ENCODE measurements around the gene RRP7A. TPM values are rescaled to one million over a fixed set of nuclear protein-coding genes. Genes with fewer than 3 reads are reported as not detected.

Gene RRP7A
- total RNA-seq, 2 donors from 2014 or later: 63.8 to 98.0 TPM

DNA sequence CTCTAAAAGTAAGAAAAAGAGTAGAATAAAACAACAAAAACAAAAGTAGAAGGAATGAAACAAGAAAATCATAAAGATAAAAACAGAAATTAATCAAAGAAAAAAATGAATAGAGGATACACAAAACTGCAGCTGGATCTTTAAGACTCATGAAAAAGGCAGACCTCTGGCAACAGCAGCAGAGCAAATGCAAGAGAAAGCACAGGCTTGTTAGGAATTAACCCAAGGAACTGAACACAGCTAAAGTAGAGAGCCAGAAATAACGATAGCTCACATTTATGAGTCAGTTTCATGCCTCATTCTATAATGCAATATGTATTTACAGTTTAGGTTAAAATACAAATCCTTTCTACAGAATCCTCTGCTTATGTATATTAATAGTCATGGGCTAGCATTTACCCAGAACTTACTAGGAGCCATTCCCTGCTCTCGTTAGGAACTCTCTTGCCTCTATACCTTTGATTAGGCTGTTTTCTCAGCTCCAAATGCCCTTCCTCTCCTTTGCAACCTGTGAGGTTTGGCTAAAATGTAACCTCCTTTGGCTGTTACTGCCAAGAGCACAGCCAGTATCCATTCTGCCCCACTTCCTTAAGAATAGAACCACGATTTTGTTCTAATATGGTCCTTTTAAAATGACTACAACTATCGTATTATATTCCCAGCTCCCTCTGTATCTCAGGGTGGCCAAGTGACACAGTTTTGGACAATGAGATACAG lies 49.1 kb downstream of the RRP7A start:
- DNase-seq: no peak
- TF ChIP-seq, protein P1, sequence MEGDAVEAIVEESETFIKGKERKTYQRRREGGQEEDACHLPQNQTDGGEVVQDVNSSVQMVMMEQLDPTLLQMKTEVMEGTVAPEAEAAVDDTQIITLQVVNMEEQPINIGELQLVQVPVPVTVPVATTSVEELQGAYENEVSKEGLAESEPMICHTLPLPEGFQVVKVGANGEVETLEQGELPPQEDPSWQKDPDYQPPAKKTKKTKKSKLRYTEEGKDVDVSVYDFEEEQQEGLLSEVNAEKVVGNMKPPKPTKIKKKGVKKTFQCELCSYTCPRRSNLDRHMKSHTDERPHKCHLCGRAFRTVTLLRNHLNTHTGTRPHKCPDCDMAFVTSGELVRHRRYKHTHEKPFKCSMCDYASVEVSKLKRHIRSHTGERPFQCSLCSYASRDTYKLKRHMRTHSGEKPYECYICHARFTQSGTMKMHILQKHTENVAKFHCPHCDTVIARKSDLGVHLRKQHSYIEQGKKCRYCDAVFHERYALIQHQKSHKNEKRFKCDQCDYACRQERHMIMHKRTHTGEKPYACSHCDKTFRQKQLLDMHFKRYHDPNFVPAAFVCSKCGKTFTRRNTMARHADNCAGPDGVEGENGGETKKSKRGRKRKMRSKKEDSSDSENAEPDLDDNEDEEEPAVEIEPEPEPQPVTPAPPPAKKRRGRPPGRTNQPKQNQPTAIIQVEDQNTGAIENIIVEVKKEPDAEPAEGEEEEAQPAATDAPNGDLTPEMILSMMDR (conservative IDR thresholded peaks at IDR 0.05): no peak
- Histone ChIP-seq H3K9ac (ENCODE audit: extremely low read depth, low read length, poor library complexity, severe bottlenecking) (no peak overlapping the region), H3K9me3 (ENCODE audit: control insufficient read depth, low read length) (no peaks in the 10 kb centered on the region), H3K4me3 (ENCODE audit: low read length) (no peak overlapping the region), H3K4me1 (ENCODE audit: control insufficient read depth, insufficient read depth, low read length) (no peaks in the 10 kb centered on the region), H3K27me3 (ENCODE audit: control insufficient read depth, insufficient read depth, low read length, poor library complexity, severe bottlenecking) (no peaks in the 10 kb centered on the region), H3K27ac (ENCODE audit: low read depth, low read length) (no peak overlapping the region), H3K36me3 (ENCODE audit: control insufficient read depth, insufficient read depth, low read length) (no peaks in the 10 kb centered on the region)
- Mint-ChIP-seq H3K36me3 (ENCODE audit: low read depth) (no peaks in the 10 kb centered on the region), H3K4me3 (no peak overlapping the region), H3K27ac (no peak overlapping the region), H3K9me3 (no peaks in the 10 kb centered on the region), H3K4me1 (no peaks in the 10 kb centered on the region), H3K27me3 (ENCODE audit: insufficient read depth) (peaks cover 21% of the 10 kb centered on the region)
- 92 to 97% methylated on average over 3 to 4 of the region's 4 CpGs for WGBS, 2 experiments (ENCODE audit: insufficient coverage in 1 of 2, insufficient read length in 1 of 2)

DNA sequence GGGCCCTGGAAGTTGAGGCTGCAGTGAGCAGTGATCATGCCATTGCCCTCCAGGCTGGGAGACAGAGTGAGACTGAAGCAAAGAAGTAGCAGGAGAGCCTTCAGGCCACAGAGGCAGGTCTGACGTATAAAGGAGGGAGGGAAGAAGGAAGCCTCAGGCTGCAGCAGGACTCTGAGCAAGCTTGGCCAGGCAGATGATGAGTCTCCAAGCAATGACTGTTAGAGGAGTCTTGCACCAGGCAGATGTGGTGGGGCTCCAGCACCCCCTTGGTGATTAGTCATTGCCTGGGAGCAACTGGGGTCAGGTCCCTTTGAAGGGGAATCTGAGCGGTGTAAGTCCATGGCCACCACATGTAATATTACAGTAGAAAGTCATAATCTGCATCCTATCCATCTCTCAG lies 50.8 kb downstream of the RRP7A start:
- Histone ChIP-seq H3K4me3 (ENCODE audit: low read length) (no peak overlapping the region), H3K9ac (ENCODE audit: extremely low read depth, low read length, poor library complexity, severe bottlenecking) (no peak overlapping the region), H3K27ac (ENCODE audit: low read depth, low read length) (no peak overlapping the region), H3K27me3 (ENCODE audit: control insufficient read depth, insufficient read depth, low read length, poor library complexity, severe bottlenecking) (no peaks in the 10 kb centered on the region), H3K36me3 (ENCODE audit: control insufficient read depth, insufficient read depth, low read length) (no peaks in the 10 kb centered on the region), H3K9me3 (ENCODE audit: control insufficient read depth, low read length) (no peaks in the 10 kb centered on the region), H3K4me1 (ENCODE audit: control insufficient read depth, insufficient read depth, low read length) (no peaks in the 10 kb centered on the region)
- no peak for DNase-seq
- Mint-ChIP-seq H3K4me1 (no peaks in the 10 kb centered on the region), H3K4me3 (no peak overlapping the region), H3K27me3 (ENCODE audit: insufficient read depth) (peaks cover 22% of the 10 kb centered on the region), H3K9me3 (no peaks in the 10 kb centered on the region), H3K27ac (no peak overlapping the region), H3K36me3 (ENCODE audit: low read depth) (no peaks in the 10 kb centered on the region)
- WGBS, 2 experiments (ENCODE audit: insufficient coverage in 1 of 2, insufficient read length in 1 of 2): 96 to 100% methylated on average over 1 to 2 of the region's 2 CpGs
- TF ChIP-seq, protein P1 (conservative IDR thresholded peaks at IDR 0.05): no peak

DNA sequence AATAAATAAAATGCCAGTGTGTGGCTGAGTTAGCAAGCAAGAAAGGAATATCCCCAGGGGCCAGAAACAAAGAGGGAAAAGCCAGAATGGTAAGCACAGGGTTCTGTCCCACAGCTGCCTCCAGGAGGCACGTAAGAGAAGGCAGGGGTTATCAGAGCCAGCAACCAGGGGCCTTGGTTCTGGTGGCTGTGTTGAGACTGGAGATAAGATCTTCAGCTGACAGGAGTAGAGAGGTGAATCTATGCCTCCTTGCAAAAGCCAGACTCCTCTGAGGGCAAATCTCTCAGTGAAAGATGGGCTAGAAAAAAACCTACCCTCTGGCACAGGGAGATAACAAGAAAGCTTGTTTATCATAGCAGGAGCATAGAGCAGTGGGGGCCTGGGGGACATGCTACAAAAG lies 57.6 kb downstream of the RRP7A start:
- no peak for DNase-seq
- Mint-ChIP-seq H3K27ac (no peak overlapping the region), H3K9me3 (peaks cover 3% of the 10 kb centered on the region), H3K27me3 (ENCODE audit: insufficient read depth) (peaks cover 11% of the 10 kb centered on the region), H3K4me3 (no peak overlapping the region), H3K36me3 (ENCODE audit: low read depth) (no peaks in the 10 kb centered on the region), H3K4me1 (peaks cover 25% of the 10 kb centered on the region)
- TF ChIP-seq, protein P1 (conservative IDR thresholded peaks at IDR 0.05): peak; percentile 47
- Histone ChIP-seq H3K4me1 (ENCODE audit: control insufficient read depth, insufficient read depth, low read length) (peaks cover 21% of the 10 kb centered on the region), H3K36me3 (ENCODE audit: control insufficient read depth, insufficient read depth, low read length) (no peaks in the 10 kb centered on the region), H3K9ac (ENCODE audit: extremely low read depth, low read length, poor library complexity, severe bottlenecking) (no peak overlapping the region), H3K27me3 (ENCODE audit: control insufficient read depth, insufficient read depth, low read length, poor library complexity, severe bottlenecking) (no peaks in the 10 kb centered on the region), H3K27ac (ENCODE audit: low read depth, low read length) (no peak overlapping the region), H3K9me3 (ENCODE audit: control insufficient read depth, low read length) (no peaks in the 10 kb centered on the region), H3K4me3 (ENCODE audit: low read length) (no peak overlapping the region)
- WGBS, 2 experiments (ENCODE audit: insufficient coverage in 1 of 2, insufficient read length in 1 of 2): 13 to 50% methylated on average over 1 of the region's 1 CpG
